Ishikawa (cell line): Measurements from ENCODE around the gene GRM1.

Source experiments
- CEBPB ChIP-seq: IDR thresholded peaks from 2 replicates; pipeline ENCODE4 v1.6.1; 2012
- EGR1 ChIP-seq: IDR thresholded peaks from 2 replicates; pipeline ENCODE4 v1.6.1; 2012
- EP300 ChIP-seq: IDR thresholded peaks from 2 replicates; pipeline ENCODE4 v1.6.1; 2012; ENCODE audit warnings: borderline replicate concordance
- FOXM1 ChIP-seq: IDR thresholded peaks from 2 replicates; pipeline ENCODE4 v1.6.1; 2012; ENCODE audit warnings: low read depth, borderline replicate concordance
- MAX ChIP-seq: IDR thresholded peaks from 2 replicates; pipeline ENCODE4 v1.6.1; 2012
- RAD21 ChIP-seq: IDR thresholded peaks from 2 replicates; pipeline ENCODE4 v1.6.1; 2012; ENCODE audit warnings: low read depth
- REST ChIP-seq: IDR thresholded peaks from 2 replicates; pipeline ENCODE4 v1.6.1; 2012; ENCODE audit warnings: low read depth, mild to moderate bottlenecking
- TAF1 ChIP-seq: IDR thresholded peaks from 2 replicates; pipeline ENCODE4 v1.6.1; 2012; ENCODE audit warnings: low read depth, mild to moderate bottlenecking
- TCF12 ChIP-seq: IDR thresholded peaks from 2 replicates; pipeline ENCODE4 v1.6.1; 2012; ENCODE audit warnings: low read depth
- TEAD4 ChIP-seq: IDR thresholded peaks from 2 replicates; pipeline ENCODE4 v1.6.1; 2012
- ZBTB7A ChIP-seq: IDR thresholded peaks from 2 replicates; pipeline ENCODE4 v1.6.1; 2012; ENCODE audit warnings: low read depth

- TF ChIP-seq TEAD4 (no peak), EGR1 (no peak), MAX (no peak), TCF12 (no peak), REST (no peak), EP300 (no peak), TAF1 (no peak), RAD21 (no peak), CEBPB (no peak), ZBTB7A (no peak), FOXM1 (no peak)
Observed at GRCh38 chr6:146397638-146398037, 368.8 kb downstream of the GRM1 start.
